HepG2 (cell line): ENCODE data around the gene KIF5B. TPM values are rescaled to one million over a fixed set of nuclear protein-coding genes. Genes with fewer than 3 reads are reported as not detected.
A peak's percentile ranks its signal among the peaks of the same experiment; 100 is the strongest.

ENCODE experiments used
- ATM ChIP-seq: fragments of 450-650 bp; IDR thresholded peaks from 2 replicates; pipeline ENCODE4 v1.7.1; 2017; ENCODE audit warnings: mild to moderate bottlenecking, borderline replicate concordance
- CBFB ChIP-seq: sonication (generic); formaldehyde crosslinking; IDR thresholded peaks from 2 replicates; pipeline ENCODE4 v1.4.0; 2020; ENCODE audit warnings: missing genetic modification reagents
- CEBPG ChIP-seq: IDR thresholded peaks from 2 replicates; pipeline ENCODE4 v1.6.1; 2016
- EHMT2 ChIP-seq: fragments of 200-600 bp; sonication (generic); IDR thresholded peaks from 2 replicates; pipeline ENCODE4 v1.7.0; 2017; ENCODE audit warnings: antibody characterized with exemption, low read depth, low read length, borderline replicate concordance
- POGZ ChIP-seq: sonication (generic); formaldehyde crosslinking; IDR thresholded peaks from 2 replicates; pipeline ENCODE4 v1.4.0; 2020; ENCODE audit warnings: mild to moderate bottlenecking, missing genetic modification reagents
- RXRA ChIP-seq: sonication (generic); formaldehyde crosslinking; IDR thresholded peaks from 2 replicates; pipeline ENCODE4 v1.5.1; 2020; ENCODE audit warnings: missing genetic modification reagents
- ZBTB10 ChIP-seq: sonication (generic); formaldehyde crosslinking; IDR thresholded peaks from 2 replicates; pipeline ENCODE4 v1.4.0; 2020; ENCODE audit warnings: missing genetic modification reagents, borderline replicate concordance
- ZNF263 ChIP-seq: sonication (generic); formaldehyde crosslinking; IDR thresholded peaks from 2 replicates; pipeline ENCODE4 v1.4.0; 2020; ENCODE audit warnings: missing genetic modification reagents
- ZNF781 ChIP-seq: sonication (generic); formaldehyde crosslinking; IDR thresholded peaks from 2 replicates; pipeline ENCODE4 v1.5.1; 2020; ENCODE audit warnings: borderline replicate concordance, mild to moderate bottlenecking, missing genetic modification reagents; ENCODE audit errors: not compliant biosample characterization
- polyA plus RNA-seq, 8 experiments: library from polyadenylated mRNA; depleted of rRNA in 3 of 8; stranded (reverse) in 7 of 8; unstranded in 1 of 8; fragments of >200 nt; fragmentation: Illumina TruSeq in 4 of 8; extraction: Trizol in 4 of 8; gene quantifications; 2 replicates each; pipeline versions ENCODE4 v1.2.1 to v1.2.3, GENCODE V29; 2011 to 2016; ENCODE audit warnings: low read depth in 4 of 8, missing spikeins in 1 of 8, mixed read lengths in 1 of 8; ENCODE audit not compliant: insufficient read depth in 1 of 8
- total RNA-seq, 5 experiments: library from RNA; depleted of rRNA; stranded (reverse); fragments of >200 nt; fragmentation: Illumina TruSeq; extraction: Trizol; gene quantifications; 2 replicates each; pipeline ENCODE4 v1.2.3, GENCODE V29; 2016; ENCODE audit warnings: low read depth in 1 of 5
- TF ChIP-seq, protein P1 (sequence below): sonication (generic); formaldehyde crosslinking; IDR thresholded peaks from 2 replicates; pipeline ENCODE4 v1.5.1; 2020; ENCODE audit warnings: missing genetic modification reagents, mild to moderate bottlenecking, borderline replicate concordance
- TF ChIP-seq, protein P2 (sequence below): sonication (generic); formaldehyde crosslinking; IDR thresholded peaks from 2 replicates; pipeline ENCODE4 v1.5.0; 2020; ENCODE audit warnings: missing genetic modification reagents, mild to moderate bottlenecking, borderline replicate concordance
- TF ChIP-seq, protein P3 (sequence below): sonication (generic); formaldehyde crosslinking; IDR thresholded peaks from one replicate; pipeline ENCODE4 v1.5.1; 2020; ENCODE audit warnings: mild to moderate bottlenecking, missing genetic modification reagents; ENCODE audit errors: not compliant biosample characterization
- TF ChIP-seq, protein P4 (sequence below): sonication (generic); formaldehyde crosslinking; IDR thresholded peaks from 2 replicates; pipeline ENCODE4 v1.4.0; 2020; ENCODE audit warnings: missing genetic modification reagents, mild to moderate bottlenecking, borderline replicate concordance

Gene KIF5B
- total and polyA plus RNA-seq, 2 of the 13 experiments (the other 11 are each of a cell fraction or from before 2014, with no cell fraction given): 34.3 to 133 TPM

DNA sequence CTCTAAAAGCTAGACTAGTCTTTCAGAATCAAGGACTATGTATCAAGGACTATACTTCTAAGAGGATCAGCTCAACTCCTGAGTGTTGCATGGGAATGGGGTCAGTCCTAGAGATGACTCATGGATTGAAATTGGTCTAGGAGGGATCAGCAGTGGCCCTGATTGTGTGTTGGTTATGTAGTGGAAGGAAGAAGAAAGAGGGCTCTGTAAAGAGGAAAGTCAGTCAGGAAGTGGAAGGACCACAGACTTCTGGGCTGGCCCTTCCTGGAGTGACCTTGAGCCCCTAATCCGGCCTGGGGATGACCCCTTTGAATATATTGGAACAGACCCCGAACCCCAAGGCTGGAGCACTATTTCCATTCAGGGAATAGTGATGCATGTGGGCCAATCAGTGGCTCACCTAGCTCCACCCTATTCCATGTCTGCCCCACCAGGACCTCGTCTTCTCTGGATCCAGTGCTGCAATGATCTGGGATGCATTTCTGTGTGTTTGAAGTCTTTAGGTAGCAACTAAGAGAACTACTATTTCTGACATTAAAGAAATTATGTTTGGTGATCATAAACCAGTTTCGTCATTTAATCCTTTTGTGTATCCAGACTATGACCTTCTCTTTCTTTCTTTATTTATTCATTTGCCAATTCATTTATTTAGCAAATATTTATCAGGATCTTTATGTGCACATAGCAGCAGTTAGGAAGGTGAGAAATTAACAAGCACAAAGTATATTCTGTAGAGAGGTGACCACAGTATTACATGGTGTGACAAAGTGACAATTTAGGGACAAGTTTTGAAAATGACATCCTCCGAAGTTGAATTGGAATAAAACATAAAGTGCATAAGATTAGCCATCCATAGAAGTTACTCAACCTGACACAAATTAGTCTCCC, 48.6 kb upstream of the KIF5B start (continued):
- TF ChIP-seq, protein P1, sequence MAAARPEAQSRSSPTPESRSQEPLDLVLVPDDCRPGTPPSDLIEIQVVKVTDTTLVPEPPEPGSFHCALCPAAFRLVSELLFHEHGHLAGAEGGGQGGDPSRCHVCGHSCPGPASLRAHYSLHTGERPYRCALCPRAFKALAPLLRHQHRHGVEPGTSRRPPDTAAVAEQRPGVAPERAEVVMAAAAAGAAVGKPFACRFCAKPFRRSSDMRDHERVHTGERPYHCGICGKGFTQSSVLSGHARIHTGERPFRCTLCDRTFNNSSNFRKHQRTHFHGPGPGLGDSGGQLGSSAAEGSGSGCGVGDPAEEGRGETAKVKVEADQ (CRISPR knock-in tag): no peak
- TF ChIP-seq CEBPG (CRISPR knock-in tag): no peak
- TF ChIP-seq, protein P2, sequence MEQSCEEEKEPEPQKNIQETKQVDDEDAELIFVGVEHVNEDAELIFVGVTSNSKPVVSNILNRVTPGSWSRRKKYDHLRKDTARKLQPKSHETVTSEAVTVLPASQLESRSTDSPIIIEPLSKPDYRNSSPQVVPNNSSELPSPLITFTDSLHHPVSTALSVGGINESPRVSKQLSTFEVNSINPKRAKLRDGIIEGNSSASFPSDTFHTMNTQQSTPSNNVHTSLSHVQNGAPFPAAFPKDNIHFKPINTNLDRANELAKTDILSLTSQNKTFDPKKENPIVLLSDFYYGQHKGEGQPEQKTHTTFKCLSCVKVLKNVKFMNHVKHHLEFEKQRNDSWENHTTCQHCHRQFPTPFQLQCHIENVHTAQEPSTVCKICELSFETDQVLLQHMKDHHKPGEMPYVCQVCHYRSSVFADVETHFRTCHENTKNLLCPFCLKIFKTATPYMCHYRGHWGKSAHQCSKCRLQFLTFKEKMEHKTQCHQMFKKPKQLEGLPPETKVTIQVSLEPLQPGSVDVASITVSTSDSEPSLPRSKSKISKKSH (CRISPR knock-in tag): no peak
- TF ChIP-seq RXRA: peak; percentile 56; the same call in 1 of the 2 replicates
- TF ChIP-seq, protein P3, sequence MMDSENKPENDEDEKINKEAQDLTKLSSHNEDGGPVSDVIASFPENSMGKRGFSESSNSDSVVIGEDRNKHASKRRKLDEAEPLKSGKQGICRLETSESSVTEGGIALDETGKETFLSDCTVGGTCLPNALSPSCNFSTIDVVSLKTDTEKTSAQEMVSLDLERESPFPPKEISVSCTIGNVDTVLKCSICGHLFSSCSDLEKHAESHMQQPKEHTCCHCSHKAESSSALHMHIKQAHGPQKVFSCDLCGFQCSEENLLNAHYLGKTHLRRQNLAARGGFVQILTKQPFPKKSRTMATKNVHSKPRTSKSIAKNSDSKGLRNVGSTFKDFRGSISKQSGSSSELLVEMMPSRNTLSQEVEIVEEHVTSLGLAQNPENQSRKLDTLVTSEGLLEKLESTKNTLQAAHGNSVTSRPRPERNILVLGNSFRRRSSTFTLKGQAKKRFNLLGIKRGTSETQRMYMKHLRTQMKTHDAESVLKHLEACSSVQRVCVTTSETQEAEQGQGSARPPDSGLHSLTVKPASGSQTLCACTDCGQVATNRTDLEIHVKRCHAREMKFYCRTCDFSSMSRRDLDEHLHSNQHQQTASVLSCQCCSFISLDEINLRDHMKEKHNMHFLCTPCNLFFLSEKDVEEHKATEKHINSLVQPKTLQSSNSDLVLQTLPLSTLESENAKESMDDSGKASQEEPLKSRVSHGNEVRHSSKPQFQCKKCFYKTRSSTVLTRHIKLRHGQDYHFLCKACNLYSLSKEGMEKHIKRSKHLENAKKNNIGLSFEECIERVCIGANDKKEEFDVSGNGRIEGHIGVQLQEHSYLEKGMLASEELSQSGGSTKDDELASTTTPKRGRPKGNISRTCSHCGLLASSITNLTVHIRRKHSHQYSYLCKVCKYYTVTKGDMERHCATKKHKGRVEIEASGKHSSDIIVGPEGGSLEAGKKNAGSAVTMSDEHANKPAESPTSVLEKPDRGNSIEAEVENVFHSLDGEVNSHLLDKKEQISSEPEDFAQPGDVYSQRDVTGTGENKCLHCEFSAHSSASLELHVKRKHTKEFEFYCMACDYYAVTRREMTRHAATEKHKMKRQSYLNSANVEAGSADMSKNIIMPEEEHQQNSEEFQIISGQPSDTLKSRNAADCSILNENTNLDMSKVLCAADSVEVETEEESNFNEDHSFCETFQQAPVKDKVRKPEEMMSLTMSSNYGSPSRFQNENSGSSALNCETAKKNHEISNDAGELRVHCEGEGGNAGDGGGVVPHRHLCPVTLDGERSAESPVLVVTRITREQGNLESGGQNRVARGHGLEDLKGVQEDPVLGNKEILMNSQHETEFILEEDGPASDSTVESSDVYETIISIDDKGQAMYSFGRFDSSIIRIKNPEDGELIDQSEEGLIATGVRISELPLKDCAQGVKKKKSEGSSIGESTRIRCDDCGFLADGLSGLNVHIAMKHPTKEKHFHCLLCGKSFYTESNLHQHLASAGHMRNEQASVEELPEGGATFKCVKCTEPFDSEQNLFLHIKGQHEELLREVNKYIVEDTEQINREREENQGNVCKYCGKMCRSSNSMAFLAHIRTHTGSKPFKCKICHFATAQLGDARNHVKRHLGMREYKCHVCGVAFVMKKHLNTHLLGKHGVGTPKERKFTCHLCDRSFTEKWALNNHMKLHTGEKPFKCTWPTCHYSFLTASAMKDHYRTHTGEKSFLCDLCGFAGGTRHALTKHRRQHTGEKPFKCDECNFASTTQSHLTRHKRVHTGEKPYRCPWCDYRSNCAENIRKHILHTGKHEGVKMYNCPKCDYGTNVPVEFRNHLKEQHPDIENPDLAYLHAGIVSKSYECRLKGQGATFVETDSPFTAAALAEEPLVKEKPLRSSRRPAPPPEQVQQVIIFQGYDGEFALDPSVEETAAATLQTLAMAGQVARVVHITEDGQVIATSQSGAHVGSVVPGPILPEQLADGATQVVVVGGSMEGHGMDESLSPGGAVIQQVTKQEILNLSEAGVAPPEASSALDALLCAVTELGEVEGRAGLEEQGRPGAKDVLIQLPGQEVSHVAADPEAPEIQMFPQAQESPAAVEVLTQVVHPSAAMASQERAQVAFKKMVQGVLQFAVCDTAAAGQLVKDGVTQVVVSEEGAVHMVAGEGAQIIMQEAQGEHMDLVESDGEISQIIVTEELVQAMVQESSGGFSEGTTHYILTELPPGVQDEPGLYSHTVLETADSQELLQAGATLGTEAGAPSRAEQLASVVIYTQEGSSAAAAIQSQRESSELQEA (CRISPR knock-in tag): no peak
- no peak for TF ChIP-seq ATM
- no peak for TF ChIP-seq EHMT2
- 0 out of 2 replicates have a peak, but pooled peaks have one; percentile 55 for TF ChIP-seq POGZ (CRISPR knock-in tag)
- no peak for TF ChIP-seq CBFB (CRISPR knock-in tag)
- TF ChIP-seq, protein P4, sequence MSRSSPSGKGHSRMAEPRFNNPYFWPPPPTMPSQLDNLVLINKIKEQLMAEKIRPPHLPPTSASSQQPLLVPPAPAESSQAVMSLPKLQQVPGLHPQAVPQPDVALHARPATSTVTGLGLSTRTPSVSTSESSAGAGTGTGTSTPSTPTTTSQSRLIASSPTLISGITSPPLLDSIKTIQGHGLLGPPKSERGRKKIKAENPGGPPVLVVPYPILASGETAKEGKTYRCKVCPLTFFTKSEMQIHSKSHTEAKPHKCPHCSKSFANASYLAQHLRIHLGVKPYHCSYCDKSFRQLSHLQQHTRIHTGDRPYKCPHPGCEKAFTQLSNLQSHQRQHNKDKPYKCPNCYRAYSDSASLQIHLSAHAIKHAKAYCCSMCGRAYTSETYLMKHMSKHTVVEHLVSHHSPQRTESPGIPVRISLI (CRISPR knock-in tag): no peak
- peak; percentile 71; the same call in 1 of the 2 replicates for TF ChIP-seq ZBTB10 (CRISPR knock-in tag)
- no peak for TF ChIP-seq ZNF781 (CRISPR knock-in tag)
- peak; percentile 76 for TF ChIP-seq ZNF263 (CRISPR knock-in tag)
